HepG2 (cell line): ENCODE data around the gene AAR2. TPM values are rescaled to one million over a fixed set of nuclear protein-coding genes. Genes with fewer than 3 reads are reported as not detected.

ENCODE experiments used
- ATAC-seq: fragments of 200-7000 bp; cut with Tn5 transposase; 3 replicates; pipeline ENCODE4 v1.9.1; 2020; ENCODE audit warnings: mild to moderate bottlenecking, moderate library complexity
- BruUV-seq: library from RNA; stranded (reverse); fragments of 400-500 nt; replicated peaks from 2 replicates; lab custom pipeline; 2021; lab: Mats Ljungman, UMichigan
- CTCF ChIA-PET: fragments of 300-600 bp; formaldehyde crosslinking; extraction: SDS; loops from one replicate; lab custom pipeline; 2021; ENCODE audit warnings: low total read pairs, inconsistent platforms, low intra/inter-chr PET ratio; lab: Yijun Ruan, JAX
- POLR2A ChIA-PET: fragments of 350-600 bp; sonication (Branson Sonifier 250); formaldehyde crosslinking; loops from one replicate; lab custom pipeline; 2020; ENCODE audit warnings: antibody characterized with exemption, inconsistent platforms; lab: Yijun Ruan, JAX
- DNase-seq: peaks from one replicate; pipeline ENCODE4 v3.0.0-alpha.2; 2015; ENCODE audit warnings: low spot score
- FAIRE-seq: peaks from 3 replicates; lab custom pipeline; 2011; peaks lifted over from hg19 to GRCh38; lab: Jason Lieb, UNC
- H2AFZ ChIP-seq: one replicate; pipeline ENCODE4 v1.6.1; 2011; ENCODE audit warnings: low read length, inconsistent platforms
- H3K27ac ChIP-seq: fragments of 300-600 bp; 3 replicates; pipeline ENCODE4 v1.8.0; 2011; ENCODE audit warnings: mixed run types, mild to moderate bottlenecking, mixed read lengths, low read length, inconsistent platforms; ENCODE audit not compliant: insufficient read depth; ENCODE audit errors: extremely low read length
- H3K27me3 ChIP-seq, 2 experiments: fragments of 200-600 bp in 1 of 2; 2 replicates in 1 of 2; 3 replicates in 1 of 2; pipeline versions ENCODE4 v1.6.0 to v1.8.0; 2011; ENCODE audit warnings: low read length in 2 of 2, mild to moderate bottlenecking in 2 of 2, moderate library complexity in 2 of 2, inconsistent platforms in 1 of 2; ENCODE audit not compliant: insufficient read depth in 2 of 2, control insufficient read depth in 1 of 2
- H3K36me3 ChIP-seq, 2 experiments: fragments of 200-600 bp in 1 of 2; replicated peaks in 1 of 2; 2 replicates in 1 of 2; 3 replicates in 1 of 2; pipeline versions ENCODE4 v1.5.1 to v1.8.0; 2011; ENCODE audit warnings: low read length in 2 of 2, inconsistent platforms in 1 of 2; ENCODE audit not compliant: insufficient read depth in 2 of 2, control insufficient read depth in 1 of 2
- H3K4me1 ChIP-seq: 2 replicates; pipeline ENCODE4 v1.5.1; 2012; ENCODE audit warnings: low read length, inconsistent platforms; ENCODE audit not compliant: insufficient read depth
- H3K4me2 ChIP-seq: 2 replicates; pipeline ENCODE4 v1.6.0; 2011; ENCODE audit warnings: low read depth, low read length, inconsistent platforms
- H3K4me3 ChIP-seq, 3 experiments: fragments of 200-600 bp in 1 of 3; sonication (generic), shearing (Covaris generic) in 1 of 3; replicated peaks in 1 of 3; 2 replicates each; pipeline ENCODE4 v1.5.1; 2011 to 2016; ENCODE audit warnings: low read length in 3 of 3, inconsistent platforms in 2 of 3, low read depth in 2 of 3, mild to moderate bottlenecking in 2 of 3, control low read depth in 1 of 3, mixed read lengths in 1 of 3; ENCODE audit not compliant: insufficient read depth in 1 of 3
- H3K79me2 ChIP-seq: one replicate; pipeline ENCODE4 v1.6.1; 2011; ENCODE audit warnings: low read length, inconsistent platforms; ENCODE audit not compliant: insufficient read depth
- H3K9ac ChIP-seq: 2 replicates; pipeline ENCODE4 v1.6.0; 2011; ENCODE audit warnings: mild to moderate bottlenecking, low read depth, low read length, inconsistent platforms; ENCODE audit not compliant: insufficient read depth
- H3K9me3 ChIP-seq: 2 replicates; pipeline ENCODE4 v1.5.1; 2012; ENCODE audit warnings: mild to moderate bottlenecking, low read length
- H4K20me1 ChIP-seq: 2 replicates; pipeline ENCODE4 v1.6.0; 2011; ENCODE audit warnings: inconsistent platforms, mild to moderate bottlenecking, low read length, moderate library complexity; ENCODE audit not compliant: insufficient read depth
- ELF3 ChIP-seq: IDR thresholded peaks from 2 replicates; pipeline ENCODE4 v1.6.1; 2016; ENCODE audit warnings: missing genetic modification reagents, missing compliant biosample characterization
- FLYWCH1 ChIP-seq: sonication (generic); formaldehyde crosslinking; IDR thresholded peaks from 2 replicates; pipeline ENCODE4 v1.8.1; 2023; ENCODE audit warnings: mild to moderate bottlenecking, missing genetic modification reagents
- HMG20B ChIP-seq: conservative IDR thresholded peaks from 2 replicates; pipeline ENCODE4 v1.6.1; 2016; ENCODE audit warnings: missing genetic modification reagents, missing compliant biosample characterization
- HNRNPLL ChIP-seq: fragments of 200-400 bp; formaldehyde crosslinking; IDR thresholded peaks from 2 replicates; pipeline ENCODE4 v1.6.1; 2017; ENCODE audit warnings: mild to moderate bottlenecking, low read depth, low read length; ENCODE audit not compliant: poor library complexity, severe bottlenecking
- HOXA9 ChIP-seq: sonication (generic); formaldehyde crosslinking; IDR thresholded peaks from 2 replicates; pipeline ENCODE4 v1.8.1; 2022; ENCODE audit warnings: missing genetic modification reagents, mild to moderate bottlenecking, moderate library complexity, borderline replicate concordance
- POGZ ChIP-seq: sonication (generic); formaldehyde crosslinking; IDR thresholded peaks from 2 replicates; pipeline ENCODE4 v1.4.0; 2020; ENCODE audit warnings: mild to moderate bottlenecking, missing genetic modification reagents
- TFAP4 ChIP-seq: sonication (generic); IDR thresholded peaks from 2 replicates; pipeline ENCODE4 v1.6.1; 2016; ENCODE audit warnings: low read depth, borderline replicate concordance
- TGIF2 ChIP-seq: IDR thresholded peaks from 2 replicates; pipeline ENCODE4 v1.6.1; 2016; ENCODE audit warnings: control low read depth, missing compliant biosample characterization
- ZBTB8A ChIP-seq: sonication (generic); formaldehyde crosslinking; IDR thresholded peaks from 2 replicates; pipeline ENCODE4 v1.4.0; 2020; ENCODE audit warnings: mild to moderate bottlenecking, low read depth, missing genetic modification reagents, borderline replicate concordance
- ZNF121 ChIP-seq: sonication (generic); formaldehyde crosslinking; IDR thresholded peaks from 2 replicates; pipeline ENCODE4 v1.5.0; 2020; ENCODE audit warnings: mild to moderate bottlenecking, missing genetic modification reagents
- ZNF160 ChIP-seq: sonication (generic); formaldehyde crosslinking; IDR thresholded peaks from 2 replicates; pipeline ENCODE4 v1.8.0; 2022; ENCODE audit warnings: mild to moderate bottlenecking, inconsistent platforms, missing genetic modification reagents
- ZNF180 ChIP-seq: sonication (generic); formaldehyde crosslinking; IDR thresholded peaks from 2 replicates; pipeline ENCODE4 v1.4.0; 2020; ENCODE audit warnings: low read depth, missing genetic modification reagents, borderline replicate concordance
- ZNF513 ChIP-seq: sonication (generic); formaldehyde crosslinking; conservative IDR thresholded peaks from 2 replicates; pipeline ENCODE4 v1.5.0; 2020; ENCODE audit warnings: missing genetic modification reagents
- ZNF768 ChIP-seq: sonication (generic); formaldehyde crosslinking; IDR thresholded peaks from 2 replicates; pipeline ENCODE4 v1.4.0; 2020; ENCODE audit warnings: missing genetic modification reagents
- ZNF775 ChIP-seq: sonication (generic); formaldehyde crosslinking; IDR thresholded peaks from 2 replicates; pipeline ENCODE4 v1.4.0; 2020; ENCODE audit warnings: missing genetic modification reagents, mild to moderate bottlenecking, moderate library complexity, borderline replicate concordance
- WGBS: methylation state at CpG from one replicate; pipeline ENCODE4 v1.1.6; 2017; ENCODE audit warnings: low lambda C conversion rate; 5-methylcytosine and 5-hydroxymethylcytosine counted together
- in situ Hi-C: cut with HindIII; loops from 2 replicates; pipeline ENCODE4 v1.10.0; 2017; ENCODE audit warnings: low pct_unique_long_range_greater_than_20kb; ENCODE audit not compliant: extremely low pct_ligation_motif_present
- intact Hi-C: fragments of 100-400 bp; cut with micrococcal nuclease; formaldehyde crosslinking; loops from one replicate; pipeline ENCODE4 v1.10.0; 2022; ENCODE audit not compliant: unreplicated experiment
- polyA plus RNA-seq, 8 experiments: library from polyadenylated mRNA; depleted of rRNA in 3 of 8; stranded (reverse) in 7 of 8; unstranded in 1 of 8; fragments of >200 nt; fragmentation: Illumina TruSeq in 4 of 8; extraction: Trizol in 4 of 8; gene quantifications; 2 replicates each; pipeline versions ENCODE4 v1.2.1 to v1.2.3, GENCODE V29; 2011 to 2016; ENCODE audit warnings: low read depth in 4 of 8, missing spikeins in 1 of 8, mixed read lengths in 1 of 8; ENCODE audit not compliant: insufficient read depth in 1 of 8
- total RNA-seq, 5 experiments: library from RNA; depleted of rRNA; stranded (reverse); fragments of >200 nt; fragmentation: Illumina TruSeq; extraction: Trizol; gene quantifications; 2 replicates each; pipeline ENCODE4 v1.2.3, GENCODE V29; 2016; ENCODE audit warnings: low read depth in 1 of 5
- TF ChIP-seq, protein P1 (sequence below): sonication (generic); formaldehyde crosslinking; IDR thresholded peaks from 2 replicates; pipeline ENCODE4 v1.4.0; 2020; ENCODE audit warnings: mild to moderate bottlenecking, low read depth, missing genetic modification reagents

AAR2 gene
- total and polyA plus RNA-seq, 2 of the 13 experiments (the other 11 are each of a cell fraction or from before 2014, with no cell fraction given): 45.2 to 46.2 TPM

DNA sequence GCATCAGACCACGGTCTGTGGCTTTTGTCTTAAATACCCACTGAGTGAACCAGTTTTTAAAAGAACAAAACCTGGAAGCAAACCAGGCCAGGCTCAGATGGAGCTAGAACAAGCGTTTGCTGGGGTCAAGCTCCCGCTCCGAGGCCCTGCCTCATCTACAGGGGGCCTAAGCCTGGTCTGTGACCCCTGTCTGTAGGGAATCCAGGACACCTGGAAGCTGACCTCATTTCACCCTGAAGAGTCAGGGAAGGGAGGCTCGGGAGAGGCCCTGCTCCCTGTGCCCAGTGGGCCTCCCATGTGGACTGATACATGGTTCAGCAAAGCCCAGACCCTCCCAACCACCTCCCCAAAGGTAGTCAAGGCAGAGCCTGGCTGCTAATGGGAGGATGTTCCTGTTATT, 43.1 kb downstream of the AAR2 start:
- no peak overlapping the region for H3K4me2 ChIP-seq
- H3K79me2 ChIP-seq: no peaks in the 10 kb centered on the region
- no peaks in the 10 kb centered on the region for H3K9me3 ChIP-seq
- no peaks in the 10 kb centered on the region for H3K4me1 ChIP-seq
- H3K9ac ChIP-seq: no peak overlapping the region
- POLR2A ChIA-PET: no interaction called here
- ATAC-seq (no peak), FAIRE-seq (no peak), DNase-seq (no peak)
- H3K4me3 ChIP-seq: no peak overlapping the region
- intact Hi-C loops (loop anchor here (10.0 kb wide), 1 partner anchor 115 kb away; no protein-coding TSS in a partner anchor), in situ Hi-C loops (loop anchor here (5.0 kb wide), 1 partner anchor 163 kb away; no protein-coding TSS in a partner anchor)
- no peak overlapping the region for H3K27ac ChIP-seq
- H2AFZ ChIP-seq: no peak overlapping the region
- peaks cover 0 to 2% of the 10 kb centered on the region in 2 experiments; a peak in 2 of 5 replicates for H3K36me3 ChIP-seq
- CTCF ChIA-PET: no interaction called here
- peaks cover 0 to 24% of the 10 kb centered on the region in 2 experiments; a peak in 3 of 5 replicates for H3K27me3 ChIP-seq
- no TSS peak for BruUV-seq
- WGBS: 62% methylated on average over 5 of the region's 5 CpGs
- no peak for TF ChIP-seq FLYWCH1 (CRISPR knock-in tag)
- no peaks in the 10 kb centered on the region for H4K20me1 ChIP-seq

DNA sequence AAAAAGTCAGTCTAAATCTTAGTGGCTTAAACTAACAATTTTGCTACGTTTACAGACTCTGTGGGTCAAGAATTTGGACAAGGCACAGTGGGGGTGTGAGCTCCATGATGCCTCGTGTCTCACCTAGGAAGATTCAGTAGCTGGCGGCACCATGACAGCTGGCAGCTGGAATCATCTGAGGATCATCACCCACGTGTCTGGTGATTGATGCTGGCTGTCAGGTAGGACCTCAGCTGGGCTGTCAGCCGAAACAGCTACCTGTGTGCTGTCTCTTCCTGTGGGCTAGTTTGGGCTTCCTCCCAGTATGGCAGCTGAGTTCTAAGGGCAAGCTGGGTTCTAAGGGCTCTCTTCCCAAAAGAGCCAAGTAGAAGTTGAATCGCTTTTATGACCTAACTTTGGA, 43.5 kb downstream of the AAR2 start:
- in situ Hi-C loops (loop anchor here (5.0 to 10.0 kb wide), 2 partner anchors 65 to 163 kb away; no protein-coding TSS in a partner anchor), intact Hi-C loops (loop anchor here (10.0 kb wide), 1 partner anchor 115 kb away; no protein-coding TSS in a partner anchor)
- TF ChIP-seq ZNF121 (CRISPR knock-in tag): no peak
- TF ChIP-seq ZBTB8A (CRISPR knock-in tag): no peak
- TF ChIP-seq ZNF160: no peak
- TF ChIP-seq HOXA9: no peak
- no peak for TF ChIP-seq HNRNPLL
- no peak for TF ChIP-seq ELF3 (CRISPR knock-in tag)
- no peak for TF ChIP-seq ZNF768
- TF ChIP-seq, protein P1, sequence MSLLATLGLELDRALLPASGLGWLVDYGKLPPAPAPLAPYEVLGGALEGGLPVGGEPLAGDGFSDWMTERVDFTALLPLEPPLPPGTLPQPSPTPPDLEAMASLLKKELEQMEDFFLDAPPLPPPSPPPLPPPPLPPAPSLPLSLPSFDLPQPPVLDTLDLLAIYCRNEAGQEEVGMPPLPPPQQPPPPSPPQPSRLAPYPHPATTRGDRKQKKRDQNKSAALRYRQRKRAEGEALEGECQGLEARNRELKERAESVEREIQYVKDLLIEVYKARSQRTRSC (CRISPR knock-in tag): no peak
- TF ChIP-seq POGZ (CRISPR knock-in tag): no peak
- TF ChIP-seq HMG20B: no peak
- no peak for TF ChIP-seq ZNF513
- TF ChIP-seq TGIF2 (CRISPR knock-in tag): no peak
- no peak for TF ChIP-seq TFAP4
- TF ChIP-seq ZNF775 (CRISPR knock-in tag): no peak
- no peak for TF ChIP-seq ZNF180 (CRISPR knock-in tag)
- H3K4me1 ChIP-seq: no peaks in the 10 kb centered on the region
- no peak overlapping the region for H2AFZ ChIP-seq
- ChIA-PET POLR2A (no interaction called here), CTCF (no interaction called here)
- no peaks in the 10 kb centered on the region for H4K20me1 ChIP-seq
- H3K36me3 ChIP-seq: peaks cover 0 to 2% of the 10 kb centered on the region in 2 experiments; a peak in 2 of 5 replicates
- H3K9me3 ChIP-seq: no peaks in the 10 kb centered on the region
- no peaks in the 10 kb centered on the region for H3K79me2 ChIP-seq
- H3K27ac ChIP-seq: no peak overlapping the region
- no peak for DNase-seq
- no TSS peak for BruUV-seq
- 38% methylated on average over 5 of the region's 6 CpGs for WGBS
- H3K4me3 ChIP-seq: no peak overlapping the region
- FAIRE-seq: no peak
- H3K9ac ChIP-seq: no peak overlapping the region
- peaks cover 0 to 24% of the 10 kb centered on the region in 2 experiments; a peak in 3 of 5 replicates for H3K27me3 ChIP-seq
- no peak for ATAC-seq
- no peak overlapping the region for H3K4me2 ChIP-seq
